Left forelimb (tissue), 1 donor: ENCODE measurements around the gene ACOX3.
"Not testable (repeated sequence)": the region's sequence is repeated elsewhere in the genome, so short reads cannot be mapped to it uniquely, and the experiment has no call there.

Experiments
- DNase-seq: peaks from one replicate; pipeline ENCODE4 v3.0.0-alpha.2; 2018; ENCODE audit warnings: low spot score

Gene ACOX3

DNA sequence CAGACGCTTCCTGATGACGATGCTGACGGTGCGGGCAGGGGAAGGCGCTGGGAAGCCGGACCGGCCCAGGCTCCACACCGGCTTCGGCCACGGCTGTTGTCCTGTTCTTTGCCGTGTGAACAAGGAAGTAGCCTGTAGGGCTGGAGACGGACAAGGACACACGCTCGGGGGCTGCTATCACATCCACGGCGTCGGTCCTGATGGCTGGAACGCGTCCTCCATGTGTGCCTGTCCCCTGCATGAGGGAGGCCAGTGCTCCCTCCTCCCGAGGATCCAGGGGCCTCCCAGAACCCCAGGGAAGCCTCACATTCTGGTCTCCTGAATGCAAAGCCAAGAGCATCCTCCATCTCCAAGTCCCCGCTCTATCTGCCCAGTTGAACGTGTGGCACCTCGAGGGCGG, 53.8 kb downstream of the ACOX3 start:
- DNase-seq = no peak

GRCh38 chr4:8386131-8386530, 54.4 kb downstream of the ACOX3 start:
- DNase-seq = not testable (repeated sequence)

GRCh38 chr4:8385611-8386010, 54.9 kb downstream of the ACOX3 start:
- no peak for DNase-seq

DNA sequence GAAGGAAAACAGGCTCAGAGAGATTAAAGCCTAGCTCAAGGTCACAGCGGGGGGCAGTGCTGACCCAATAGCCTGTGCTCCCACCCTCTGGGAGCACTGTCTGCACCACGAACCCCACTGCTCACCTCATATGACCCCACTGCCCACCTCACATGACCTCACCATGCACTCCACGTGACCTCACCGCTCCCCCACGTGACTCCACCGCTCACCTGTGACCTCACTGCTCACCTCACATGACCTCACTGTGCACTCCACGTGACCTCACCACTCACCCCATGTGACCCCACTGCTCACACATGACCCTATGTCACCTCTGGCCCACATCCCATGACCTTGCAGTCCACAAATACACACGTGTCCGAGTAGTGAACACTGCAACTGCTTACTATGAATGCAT, 55.4 kb downstream of the ACOX3 start:
- DNase-seq = no peak

DNA sequence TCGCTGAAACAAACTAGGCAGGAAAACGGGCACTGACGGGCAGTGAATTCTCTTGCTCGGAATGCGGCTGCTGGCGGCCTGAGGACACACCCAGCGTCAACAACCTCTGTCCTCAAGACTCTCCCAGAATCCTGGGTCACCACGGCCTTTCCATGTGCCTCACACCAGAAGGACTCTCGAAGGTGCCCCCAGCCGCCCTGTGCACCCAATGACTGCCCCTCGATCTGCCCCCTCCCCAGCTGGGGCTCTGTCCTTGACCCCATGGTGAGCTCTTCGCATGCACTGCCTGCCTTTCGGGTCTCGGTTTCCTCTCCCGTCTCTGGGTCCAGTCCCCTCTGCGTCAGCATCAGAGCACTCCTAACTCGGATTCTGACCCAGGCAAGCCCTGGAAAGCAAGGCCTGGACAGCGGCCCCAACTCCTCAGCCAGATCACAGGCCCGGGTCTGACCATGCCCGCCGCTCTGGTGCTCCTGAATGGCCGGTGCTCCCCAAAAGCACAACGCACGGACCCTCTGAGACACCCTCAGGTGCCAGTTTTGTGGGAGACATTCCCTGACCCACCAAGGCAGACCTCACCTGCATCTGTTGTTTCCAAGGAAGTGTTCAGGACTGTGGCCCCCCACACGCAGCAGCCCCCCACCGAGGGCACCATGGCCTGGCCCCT, 56.0 kb downstream of the ACOX3 start:
- no peak for DNase-seq

- DNase-seq = peak; percentile 79
Measured at GRCh38 chr4:8383451-8384160, 56.9 kb downstream of the ACOX3 start.

- no peak for DNase-seq
Measured at GRCh38 chr4:8383016-8383415, 57.5 kb downstream of the ACOX3 start.

- no peak for DNase-seq
Measured at GRCh38 chr4:8381814-8382581, 58.5 kb downstream of the ACOX3 start.

DNA sequence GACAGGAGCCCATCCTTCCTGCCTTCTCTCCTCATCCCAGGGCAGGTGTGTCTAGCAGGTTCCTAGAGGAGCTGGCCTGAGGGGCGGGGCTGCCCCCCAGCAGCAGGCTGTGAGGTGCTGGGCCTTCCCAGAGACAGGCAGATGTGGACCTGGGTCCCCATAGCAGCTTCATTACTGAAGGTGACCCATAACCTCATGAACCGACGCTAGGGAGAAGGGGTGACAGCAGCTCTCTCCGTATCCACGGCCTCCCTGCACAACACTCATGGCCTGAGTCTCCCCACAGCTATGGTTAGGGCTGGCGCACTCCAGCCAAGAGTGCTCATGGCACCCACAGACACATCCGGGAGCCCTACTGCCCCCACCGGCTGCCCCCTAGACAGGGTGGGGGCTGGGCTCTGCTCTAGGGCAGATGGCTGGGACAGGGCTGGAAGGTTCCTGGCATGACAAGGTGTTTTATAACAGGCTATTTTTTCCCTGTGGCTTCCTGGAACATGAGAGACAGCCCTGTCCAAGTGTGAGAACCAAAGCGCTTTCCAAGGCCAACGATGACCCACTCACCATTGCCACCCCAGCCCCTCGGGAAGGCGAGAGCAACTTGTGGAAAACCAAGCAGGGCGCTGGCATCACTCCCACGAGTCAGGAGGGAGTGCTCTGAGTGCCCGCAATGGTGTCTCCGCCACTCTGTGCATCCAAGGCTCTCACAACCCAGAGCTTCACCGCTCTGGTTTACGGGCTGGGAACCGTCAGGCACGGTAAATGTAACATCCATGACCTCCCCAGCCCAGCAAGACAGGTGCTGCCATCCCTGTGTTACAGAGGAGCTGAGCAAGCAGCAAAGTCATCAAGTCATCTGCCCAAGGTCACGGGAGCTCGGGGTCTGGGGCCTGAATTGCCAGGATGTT, 59.8 kb downstream of the ACOX3 start:
- no peak for DNase-seq

- no peak for DNase-seq
Measured at GRCh38 chr4:8379771-8380170, 60.8 kb downstream of the ACOX3 start.

GRCh38 chr4:8379281-8379680, 61.2 kb downstream of the ACOX3 start:
- no peak for DNase-seq

DNA sequence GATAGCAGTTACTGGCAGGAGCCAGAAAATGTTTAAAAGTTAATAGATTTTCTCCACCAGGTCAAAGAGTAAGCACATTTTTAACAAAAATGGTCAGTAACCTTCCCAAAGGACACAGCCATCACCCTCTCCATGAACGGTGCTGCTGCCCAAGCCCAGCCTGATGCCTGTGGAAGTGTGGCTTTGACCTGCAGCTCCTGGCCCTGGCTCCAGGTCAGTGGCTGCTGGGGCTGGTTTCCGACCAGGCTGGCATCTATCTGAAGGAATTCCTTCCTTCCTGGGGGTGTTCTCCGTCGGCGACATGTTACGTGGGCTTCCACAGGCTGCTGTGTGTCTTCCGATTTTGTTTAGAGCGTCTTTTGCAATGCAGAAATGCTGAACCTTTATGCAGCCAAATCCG, 61.7 kb downstream of the ACOX3 start:
- DNase-seq = no peak

DNA sequence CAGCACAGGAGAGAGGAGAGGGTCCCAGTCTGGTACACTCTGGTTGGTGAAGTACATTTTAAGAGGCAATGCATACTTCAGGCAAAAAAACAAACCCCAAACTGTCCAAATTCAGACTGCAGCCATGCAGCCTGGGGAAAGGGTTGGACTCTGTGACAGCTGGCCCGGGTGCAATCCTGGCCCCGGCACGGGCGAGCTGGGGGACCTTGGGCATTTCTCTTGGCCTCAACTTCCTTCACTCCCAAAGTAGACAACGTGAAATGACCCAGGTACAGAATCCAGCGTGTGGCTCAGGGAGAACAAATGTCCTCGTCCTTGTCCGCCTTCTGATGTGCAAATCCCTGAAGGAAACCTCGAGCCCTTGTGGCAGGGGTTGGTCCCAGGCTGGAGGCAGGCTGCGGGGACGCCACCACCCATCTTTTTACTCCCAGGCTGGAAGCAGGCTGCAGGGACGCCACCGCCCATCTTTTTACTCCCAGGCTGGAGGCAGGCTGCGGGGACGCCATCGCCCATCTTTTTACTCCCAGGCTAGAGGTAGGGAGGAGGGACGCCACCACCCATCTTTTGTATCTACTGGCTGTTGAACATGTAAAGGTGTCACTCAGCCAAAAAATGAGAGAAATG, 62.3 kb downstream of the ACOX3 start:
- no peak for DNase-seq

DNA sequence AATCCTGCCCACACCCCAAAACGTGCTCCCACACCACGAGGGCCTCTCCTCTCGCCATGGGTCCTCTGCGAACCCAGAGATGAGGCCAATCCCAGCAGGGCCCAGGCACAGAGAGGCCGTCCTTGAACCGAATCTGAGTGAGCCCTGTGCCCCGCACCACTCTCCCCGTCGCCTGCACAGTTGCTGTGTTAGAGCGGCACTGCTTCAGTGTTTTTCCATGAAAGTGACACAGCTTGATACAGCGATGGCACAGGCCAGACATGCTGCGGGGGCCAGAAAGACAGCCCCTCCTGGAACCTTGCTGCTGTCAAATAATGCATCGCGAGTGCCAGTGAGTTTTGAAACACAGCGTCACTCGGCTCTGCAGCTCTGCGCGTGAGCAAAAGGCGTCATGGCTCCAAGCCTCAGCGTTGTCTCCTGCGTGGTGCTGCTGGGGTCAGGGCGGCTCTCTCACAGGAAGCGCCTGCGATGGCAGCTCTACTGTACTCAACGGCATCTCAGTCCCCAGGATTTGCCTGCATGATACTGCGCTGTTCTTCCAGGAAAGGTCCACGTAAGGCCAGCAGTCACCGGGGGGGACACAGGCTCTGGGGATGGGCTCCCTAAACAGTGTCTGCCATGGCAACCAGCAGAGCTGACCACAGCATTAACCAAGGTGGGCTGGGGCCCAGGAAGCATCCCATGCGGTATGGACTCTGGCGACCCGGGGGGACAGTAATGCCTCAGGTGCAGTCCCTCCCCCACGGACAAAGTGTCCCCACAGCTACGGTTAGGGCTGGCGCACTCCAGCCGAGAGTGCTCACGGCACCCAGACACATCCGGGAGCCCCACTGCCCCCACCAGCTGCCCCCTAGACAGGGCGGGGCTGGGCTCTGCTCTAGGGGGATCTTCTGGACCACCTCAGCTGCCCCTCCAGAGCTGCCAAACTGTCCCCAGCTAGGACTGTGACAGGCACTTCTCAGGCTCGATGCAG, 63.1 kb downstream of the ACOX3 start:
- DNase-seq = no peak

- DNase-seq = no peak
Measured at GRCh38 chr4:8376361-8377102, 64.0 kb downstream of the ACOX3 start.

GRCh38 chr4:8374851-8375649, 65.5 kb downstream of the ACOX3 start:
- no peak for DNase-seq

DNA sequence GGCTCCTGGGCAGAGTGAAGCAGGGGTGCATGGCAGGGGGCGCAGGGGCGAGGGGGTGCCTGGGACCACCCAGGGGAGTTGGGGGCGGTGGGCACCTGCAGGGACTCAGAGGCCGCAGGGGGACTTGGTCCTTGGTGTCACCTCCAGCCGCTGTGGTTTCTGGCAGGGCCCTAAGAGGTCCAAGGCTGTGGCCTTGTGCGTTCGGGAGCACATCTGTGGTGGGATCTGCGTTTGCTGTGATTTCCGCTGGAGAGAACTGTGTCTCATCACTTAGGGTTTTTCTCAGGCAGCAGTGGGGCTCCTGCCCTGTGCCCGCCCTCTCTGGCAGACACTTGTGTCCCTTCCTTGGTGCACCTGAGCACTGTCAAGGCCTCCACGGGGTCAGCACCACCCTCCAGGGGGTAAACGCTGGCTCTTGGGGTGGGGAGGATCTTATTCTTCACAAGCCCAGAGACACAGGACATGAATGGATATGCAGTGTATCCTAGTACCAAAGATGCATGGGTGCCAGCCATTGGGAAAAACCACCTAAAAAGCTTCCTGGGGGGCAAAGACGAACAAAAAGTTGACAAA, 66.5 kb downstream of the ACOX3 start:
- no peak for DNase-seq

- DNase-seq = no peak
Measured at GRCh38 chr4:8373270-8373972, 67.1 kb downstream of the ACOX3 start.
